ENCODE measurements around the gene KRT28. TPM values are rescaled to one million over a fixed set of nuclear protein-coding genes. Genes with fewer than 3 reads are reported as not detected.

KRT28 gene
- total and polyA plus RNA-seq, 2 experiments from 2014 or later, result not detected

GRCh38 chr17:40794466-40794865, 5.3 kb downstream of the KRT28 start (continued):
- TF ChIP-seq ZNF462 (CRISPR knock-in tag; IDR thresholded peaks at IDR 0.05) (no peak), JUNB (IDR thresholded peaks at IDR 0.05; ENCODE audit: unreplicated experiment) (no peak), EZH2phosphoT487 (IDR thresholded peaks at IDR 0.05; ENCODE audit: unreplicated experiment) (no peak)
- TF ChIP-seq, protein P1, sequence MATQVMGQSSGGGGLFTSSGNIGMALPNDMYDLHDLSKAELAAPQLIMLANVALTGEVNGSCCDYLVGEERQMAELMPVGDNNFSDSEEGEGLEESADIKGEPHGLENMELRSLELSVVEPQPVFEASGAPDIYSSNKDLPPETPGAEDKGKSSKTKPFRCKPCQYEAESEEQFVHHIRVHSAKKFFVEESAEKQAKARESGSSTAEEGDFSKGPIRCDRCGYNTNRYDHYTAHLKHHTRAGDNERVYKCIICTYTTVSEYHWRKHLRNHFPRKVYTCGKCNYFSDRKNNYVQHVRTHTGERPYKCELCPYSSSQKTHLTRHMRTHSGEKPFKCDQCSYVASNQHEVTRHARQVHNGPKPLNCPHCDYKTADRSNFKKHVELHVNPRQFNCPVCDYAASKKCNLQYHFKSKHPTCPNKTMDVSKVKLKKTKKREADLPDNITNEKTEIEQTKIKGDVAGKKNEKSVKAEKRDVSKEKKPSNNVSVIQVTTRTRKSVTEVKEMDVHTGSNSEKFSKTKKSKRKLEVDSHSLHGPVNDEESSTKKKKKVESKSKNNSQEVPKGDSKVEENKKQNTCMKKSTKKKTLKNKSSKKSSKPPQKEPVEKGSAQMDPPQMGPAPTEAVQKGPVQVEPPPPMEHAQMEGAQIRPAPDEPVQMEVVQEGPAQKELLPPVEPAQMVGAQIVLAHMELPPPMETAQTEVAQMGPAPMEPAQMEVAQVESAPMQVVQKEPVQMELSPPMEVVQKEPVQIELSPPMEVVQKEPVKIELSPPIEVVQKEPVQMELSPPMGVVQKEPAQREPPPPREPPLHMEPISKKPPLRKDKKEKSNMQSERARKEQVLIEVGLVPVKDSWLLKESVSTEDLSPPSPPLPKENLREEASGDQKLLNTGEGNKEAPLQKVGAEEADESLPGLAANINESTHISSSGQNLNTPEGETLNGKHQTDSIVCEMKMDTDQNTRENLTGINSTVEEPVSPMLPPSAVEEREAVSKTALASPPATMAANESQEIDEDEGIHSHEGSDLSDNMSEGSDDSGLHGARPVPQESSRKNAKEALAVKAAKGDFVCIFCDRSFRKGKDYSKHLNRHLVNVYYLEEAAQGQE (IDR thresholded peaks at IDR 0.05; ENCODE audit: unreplicated experiment), result no peak
- TF ChIP-seq, protein P2, sequence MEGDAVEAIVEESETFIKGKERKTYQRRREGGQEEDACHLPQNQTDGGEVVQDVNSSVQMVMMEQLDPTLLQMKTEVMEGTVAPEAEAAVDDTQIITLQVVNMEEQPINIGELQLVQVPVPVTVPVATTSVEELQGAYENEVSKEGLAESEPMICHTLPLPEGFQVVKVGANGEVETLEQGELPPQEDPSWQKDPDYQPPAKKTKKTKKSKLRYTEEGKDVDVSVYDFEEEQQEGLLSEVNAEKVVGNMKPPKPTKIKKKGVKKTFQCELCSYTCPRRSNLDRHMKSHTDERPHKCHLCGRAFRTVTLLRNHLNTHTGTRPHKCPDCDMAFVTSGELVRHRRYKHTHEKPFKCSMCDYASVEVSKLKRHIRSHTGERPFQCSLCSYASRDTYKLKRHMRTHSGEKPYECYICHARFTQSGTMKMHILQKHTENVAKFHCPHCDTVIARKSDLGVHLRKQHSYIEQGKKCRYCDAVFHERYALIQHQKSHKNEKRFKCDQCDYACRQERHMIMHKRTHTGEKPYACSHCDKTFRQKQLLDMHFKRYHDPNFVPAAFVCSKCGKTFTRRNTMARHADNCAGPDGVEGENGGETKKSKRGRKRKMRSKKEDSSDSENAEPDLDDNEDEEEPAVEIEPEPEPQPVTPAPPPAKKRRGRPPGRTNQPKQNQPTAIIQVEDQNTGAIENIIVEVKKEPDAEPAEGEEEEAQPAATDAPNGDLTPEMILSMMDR (conservative IDR thresholded peaks at IDR 0.05; ENCODE audit: low read depth in 2 of 2), result no peak

All from GM23338 (cell line).